Gastroesophageal sphincter (tissue), 4 donors: ENCODE measurements around the gene LRP10. TPM values are rescaled to one million over a fixed set of nuclear protein-coding genes. Genes with fewer than 3 reads are reported as not detected.

ENCODE experiments used
- ATAC-seq: fragments of 150-250 bp; one replicate; pipeline ENCODE4 v1.9.1; 2016; ENCODE audit warnings: mild to moderate bottlenecking, moderate library complexity
- H3K27ac ChIP-seq, 4 donors: fragments of 200-600 bp; sonication (generic) in 3 of 4; 1 replicate in 3 of 4; 2 replicates in 1 of 4; pipeline ENCODE4 v1.5.1; 2016 to 2019
- H3K27me3 ChIP-seq: fragments of 200-600 bp; sonication (generic); one replicate; pipeline ENCODE4 v1.5.1; 2019
- H3K36me3 ChIP-seq, 2 donors: fragments of 200-600 bp; sonication (generic); one replicate each; pipeline ENCODE4 v1.5.1; 2019; ENCODE audit warnings: control low read depth in 1 of 2
- H3K4me1 ChIP-seq, 3 donors: fragments of 200-600 bp; sonication (generic); 1 replicate in 2 of 3; 2 replicates in 1 of 3; pipeline ENCODE4 v1.5.1; 2016 to 2019; ENCODE audit warnings: control low read depth in 2 of 3
- H3K4me3 ChIP-seq, 2 donors: fragments of 200-600 bp; sonication (generic); one replicate each; pipeline ENCODE4 v1.5.1; 2019; ENCODE audit warnings: mild to moderate bottlenecking in 1 of 2, moderate library complexity in 1 of 2
- H3K9me3 ChIP-seq, 3 donors: fragments of 200-600 bp; sonication (generic); one replicate each; pipeline ENCODE4 v1.5.1; 2017 to 2019; ENCODE audit warnings: control low read depth in 2 of 3
- CTCF ChIP-seq, 4 experiments: fragments of 200-600 bp in 2 of 4; fragments of 450-650 bp in 2 of 4; sonication (generic) in 1 of 4; IDR thresholded peaks; one replicate each; pipeline ENCODE4 v1.5.1; 2017 to 2019; ENCODE audit warnings: antibody characterized with exemption in 4 of 4, mild to moderate bottlenecking in 2 of 4, moderate library complexity in 2 of 4
- EP300 ChIP-seq: sonication (generic); formaldehyde crosslinking; IDR thresholded peaks from one replicate; pipeline ENCODE4 v1.6.1; 2017; ENCODE audit warnings: antibody characterized with exemption, mild to moderate bottlenecking
- POLR2A ChIP-seq, 2 donors: fragments of 450-650 bp; IDR thresholded peaks; one replicate each; pipeline ENCODE4 v1.6.1; 2017; ENCODE audit warnings: antibody characterized with exemption in 2 of 2, mild to moderate bottlenecking in 2 of 2, moderate library complexity in 1 of 2
- POLR2AphosphoS5 ChIP-seq: sonication (generic); formaldehyde crosslinking; IDR thresholded peaks from one replicate; pipeline ENCODE4 v1.6.1; 2017; ENCODE audit warnings: antibody characterized with exemption
- WGBS, 2 donors: methylation state at CpG; one replicate each; pipeline ENCODE4 v1.1.5; 2018; ENCODE audit warnings: low coverage in 1 of 2; 5-methylcytosine and 5-hydroxymethylcytosine counted together
- total RNA-seq, 4 donors: library from RNA; depleted of rRNA; stranded (reverse); fragments of >200 nt; gene quantifications; one replicate each; pipeline ENCODE4 v1.1.0, GENCODE V29; 2016

The LRP10 gene
- total RNA-seq, 4 donors from 2014 or later: 123 to 257 (median 163) TPM

- H3K27me3 ChIP-seq: no peaks in the 10 kb centered on the region
- 0 to 1% methylated on average over 11 to 14 of the region's 57 CpGs for WGBS, 2 donors
- peaks cover 0 to 38% of the 10 kb centered on the region in 2 donors for H3K36me3 ChIP-seq
- peak overlapping the region; percentile 96 to 99 (median 98) for H3K27ac ChIP-seq
- H3K4me3 ChIP-seq: peak overlapping the region; percentile 92 to 96
- H3K4me1 ChIP-seq: peaks cover 0 to 53% (median 16%) of the 10 kb centered on the region in 3 donors
- TF ChIP-seq CTCF (IDR thresholded peaks at IDR 0.05) (peak in 1 of 4 experiments; percentile 8), EP300 (no peak), POLR2A (IDR thresholded peaks at IDR 0.05) (peak; percentile 40 to 41), POLR2AphosphoS5 (peak; percentile 41)
- peak; percentile 35 for ATAC-seq
- no peaks in the 10 kb centered on the region for H3K9me3 ChIP-seq
Observed at GRCh38 chr14:22837114-22837749, 34.3 kb upstream of the LRP10 start.

- Histone ChIP-seq H3K4me3 (peak overlapping the region; percentile 92 to 96), H3K4me1 (peaks cover 0 to 61% (median 16%) of the 10 kb centered on the region in 3 donors), H3K27ac (peak overlapping the region; percentile 96 to 99 (median 98)), H3K27me3 (no peaks in the 10 kb centered on the region), H3K36me3 (peaks cover 0 to 45% of the 10 kb centered on the region in 2 donors), H3K9me3 (no peaks in the 10 kb centered on the region)
- ATAC-seq: peak; percentile 78
- whole genome bisulfite sequencing, 2 donors: 8 to 29% methylated on average over 2 to 9 of the region's 25 CpGs
- TF ChIP-seq EP300 (no peak), CTCF (IDR thresholded peaks at IDR 0.05) (peak in 1 of 4 experiments; percentile 21), POLR2AphosphoS5 (peak; percentile 66), POLR2A (IDR thresholded peaks at IDR 0.05) (peak; percentile 36 to 60)
Observed at GRCh38 chr14:22837750-22838538, 33.6 kb upstream of the LRP10 start.

- peak; percentile 18 for ATAC-seq
- no peaks in the 10 kb centered on the region for H3K27me3 ChIP-seq
- peaks cover 0 to 68% (median 16%) of the 10 kb centered on the region in 3 donors for H3K4me1 ChIP-seq
- no peak for TF ChIP-seq EP300
- no peak for TF ChIP-seq POLR2A (IDR thresholded peaks at IDR 0.05)
- TF ChIP-seq CTCF (IDR thresholded peaks at IDR 0.05): no peak
- no peak for TF ChIP-seq POLR2AphosphoS5
- H3K4me3 ChIP-seq: peak overlapping the region; percentile 92 to 96
- H3K9me3 ChIP-seq: no peaks in the 10 kb centered on the region
- peaks cover 0 to 47% of the 10 kb centered on the region in 2 donors for H3K36me3 ChIP-seq
- peak overlapping the region; percentile 96 to 99 (median 98) for H3K27ac ChIP-seq
- 0 to 13% methylated on average over 1 to 3 of the region's 6 CpGs for WGBS, 2 donors
Observed at GRCh38 chr14:22838631-22839041, 32.9 kb upstream of the LRP10 start.

- Histone ChIP-seq H3K27me3 (no peaks in the 10 kb centered on the region), H3K9me3 (no peaks in the 10 kb centered on the region), H3K4me1 (peaks cover 0 to 71% (median 16%) of the 10 kb centered on the region in 3 donors), H3K4me3 (peak overlapping the region; percentile 92 to 96), H3K36me3 (peaks cover 0 to 47% of the 10 kb centered on the region in 2 donors), H3K27ac (peak overlapping the region; percentile 96 to 99 (median 98))
- 0 to 40% methylated on average over 1 to 2 of the region's 6 CpGs for WGBS, 2 donors
- peak; percentile 51 for ATAC-seq
- TF ChIP-seq POLR2A (IDR thresholded peaks at IDR 0.05) (no peak), CTCF (IDR thresholded peaks at IDR 0.05) (no peak), POLR2AphosphoS5 (peak; percentile 81), EP300 (no peak)
Observed at GRCh38 chr14:22839159-22839779, 32.3 kb upstream of the LRP10 start.
